Astrocyte of the cerebellum (primary cell): ENCODE results near the gene RNF41.

Experiments
- DNase-seq: peaks from one replicate; pipeline ENCODE4 v3.0.0-alpha.2; 2011; ENCODE audit warnings: low read depth
- H3K4me3 ChIP-seq: 2 replicates; pipeline ENCODE4 v1.5.1; 2011; ENCODE audit warnings: mild to moderate bottlenecking, low read depth, low read length, moderate library complexity
- in situ Hi-C: cut with HindIII; loops from 2 replicates; pipeline ENCODE4 v1.10.0; 2017; ENCODE audit warnings: low sequenced_read_pairs
- TF ChIP-seq, protein P1 (sequence below): IDR thresholded peaks from 2 replicates; pipeline ENCODE4 v1.5.1; 2012; ENCODE audit warnings: low read length, low read depth, moderate library complexity, mild to moderate bottlenecking; ENCODE audit errors: missing control alignments

Gene RNF41

GRCh38 chr12:56169229-56169759 lies 52.4 kb downstream of the RNF41 start:
- TF ChIP-seq, protein P1, sequence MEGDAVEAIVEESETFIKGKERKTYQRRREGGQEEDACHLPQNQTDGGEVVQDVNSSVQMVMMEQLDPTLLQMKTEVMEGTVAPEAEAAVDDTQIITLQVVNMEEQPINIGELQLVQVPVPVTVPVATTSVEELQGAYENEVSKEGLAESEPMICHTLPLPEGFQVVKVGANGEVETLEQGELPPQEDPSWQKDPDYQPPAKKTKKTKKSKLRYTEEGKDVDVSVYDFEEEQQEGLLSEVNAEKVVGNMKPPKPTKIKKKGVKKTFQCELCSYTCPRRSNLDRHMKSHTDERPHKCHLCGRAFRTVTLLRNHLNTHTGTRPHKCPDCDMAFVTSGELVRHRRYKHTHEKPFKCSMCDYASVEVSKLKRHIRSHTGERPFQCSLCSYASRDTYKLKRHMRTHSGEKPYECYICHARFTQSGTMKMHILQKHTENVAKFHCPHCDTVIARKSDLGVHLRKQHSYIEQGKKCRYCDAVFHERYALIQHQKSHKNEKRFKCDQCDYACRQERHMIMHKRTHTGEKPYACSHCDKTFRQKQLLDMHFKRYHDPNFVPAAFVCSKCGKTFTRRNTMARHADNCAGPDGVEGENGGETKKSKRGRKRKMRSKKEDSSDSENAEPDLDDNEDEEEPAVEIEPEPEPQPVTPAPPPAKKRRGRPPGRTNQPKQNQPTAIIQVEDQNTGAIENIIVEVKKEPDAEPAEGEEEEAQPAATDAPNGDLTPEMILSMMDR, result no peak
- in situ Hi-C loops, result no loop called here
- no peak for DNase-seq
- no peak overlapping the region for H3K4me3 ChIP-seq

DNA sequence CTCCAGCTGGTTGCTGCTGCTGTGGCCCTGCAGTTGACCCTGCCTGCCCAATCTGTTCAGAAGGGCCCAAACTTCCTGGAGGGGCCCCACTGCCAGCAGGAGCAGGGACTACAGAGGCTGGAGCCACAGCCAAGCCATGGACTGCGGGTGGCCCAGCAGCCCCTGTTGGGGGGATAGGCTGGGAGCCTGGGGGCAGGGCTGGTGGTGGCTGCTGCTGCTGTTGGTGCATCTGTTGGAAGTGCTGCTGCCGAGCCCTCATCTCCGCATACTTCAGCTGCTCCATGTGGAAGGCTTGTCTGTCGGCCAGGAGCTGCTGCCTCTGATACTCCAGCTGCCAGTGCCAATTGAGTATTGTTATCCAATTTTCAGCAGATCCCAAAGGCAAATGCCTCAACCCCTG lies 56.4 kb downstream of the RNF41 start:
- TF ChIP-seq, protein P1, result no peak
- in situ Hi-C loops, result no loop called here
- no peak overlapping the region for H3K4me3 ChIP-seq
- no peak for DNase-seq

DNA sequence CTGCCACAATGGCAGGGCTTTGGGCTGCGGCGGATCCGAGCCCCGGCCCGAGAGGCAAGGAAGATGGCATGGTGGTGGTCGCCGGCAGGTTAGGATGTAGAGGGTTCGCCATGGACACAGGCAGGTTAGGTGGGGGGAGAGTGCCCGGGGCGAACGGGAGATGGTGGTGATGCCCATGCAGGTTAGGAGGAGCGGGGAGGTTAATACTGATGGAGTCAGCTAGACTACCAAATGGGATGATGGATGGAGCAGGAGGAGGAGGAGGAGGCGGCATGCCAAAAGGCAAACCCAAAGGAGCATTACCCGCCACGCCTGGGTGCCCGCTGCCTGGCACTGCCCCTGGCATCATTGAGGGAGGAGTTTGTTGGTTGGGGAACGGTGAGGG lies 57.4 kb downstream of the RNF41 start:
- TF ChIP-seq, protein P1, result no peak
- in situ Hi-C loops, result no loop called here
- no peak overlapping the region for H3K4me3 ChIP-seq
- no peak for DNase-seq

DNA sequence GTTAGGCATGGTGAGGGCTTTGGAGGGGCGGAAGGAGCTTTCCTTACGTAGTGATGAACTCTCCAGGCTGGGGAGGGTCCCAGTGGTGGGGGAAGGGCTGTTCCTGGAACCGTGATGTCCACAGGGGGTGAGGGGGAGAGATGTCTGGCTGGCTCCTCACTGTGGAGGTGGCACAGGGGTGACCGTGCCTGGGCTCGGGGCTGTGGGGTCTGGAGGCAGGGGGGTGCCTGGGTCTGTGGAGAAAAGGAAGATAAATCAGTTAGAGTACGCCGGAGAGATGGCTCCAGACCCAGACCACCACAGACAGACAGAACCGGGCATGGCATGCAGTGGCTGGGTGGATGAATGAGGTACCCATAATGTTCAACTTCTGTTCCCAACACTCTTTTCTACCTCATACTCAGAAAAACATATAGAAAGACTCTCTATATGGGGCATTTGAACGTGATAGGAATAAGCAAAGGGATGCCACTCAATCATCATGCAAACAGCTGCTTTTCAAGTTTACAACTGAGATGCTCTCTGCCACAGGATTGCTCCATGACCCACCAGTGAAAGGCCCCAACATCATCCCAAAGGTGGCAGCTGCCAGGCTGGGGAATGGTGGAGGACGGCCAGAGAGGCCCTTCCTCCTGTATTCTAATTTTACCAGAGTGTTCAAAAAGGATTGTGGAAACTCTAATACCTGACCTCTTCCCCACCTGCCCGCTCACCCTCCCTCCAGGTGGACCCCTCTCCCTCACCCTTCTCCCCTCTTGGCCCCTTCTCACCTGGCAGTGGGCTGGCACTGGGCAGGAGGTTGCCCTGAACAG lies 58.0 kb downstream of the RNF41 start:
- TF ChIP-seq, protein P1, result no peak
- no peak overlapping the region for H3K4me3 ChIP-seq
- in situ Hi-C loops, result no loop called here
- DNase-seq, result no peak

DNA sequence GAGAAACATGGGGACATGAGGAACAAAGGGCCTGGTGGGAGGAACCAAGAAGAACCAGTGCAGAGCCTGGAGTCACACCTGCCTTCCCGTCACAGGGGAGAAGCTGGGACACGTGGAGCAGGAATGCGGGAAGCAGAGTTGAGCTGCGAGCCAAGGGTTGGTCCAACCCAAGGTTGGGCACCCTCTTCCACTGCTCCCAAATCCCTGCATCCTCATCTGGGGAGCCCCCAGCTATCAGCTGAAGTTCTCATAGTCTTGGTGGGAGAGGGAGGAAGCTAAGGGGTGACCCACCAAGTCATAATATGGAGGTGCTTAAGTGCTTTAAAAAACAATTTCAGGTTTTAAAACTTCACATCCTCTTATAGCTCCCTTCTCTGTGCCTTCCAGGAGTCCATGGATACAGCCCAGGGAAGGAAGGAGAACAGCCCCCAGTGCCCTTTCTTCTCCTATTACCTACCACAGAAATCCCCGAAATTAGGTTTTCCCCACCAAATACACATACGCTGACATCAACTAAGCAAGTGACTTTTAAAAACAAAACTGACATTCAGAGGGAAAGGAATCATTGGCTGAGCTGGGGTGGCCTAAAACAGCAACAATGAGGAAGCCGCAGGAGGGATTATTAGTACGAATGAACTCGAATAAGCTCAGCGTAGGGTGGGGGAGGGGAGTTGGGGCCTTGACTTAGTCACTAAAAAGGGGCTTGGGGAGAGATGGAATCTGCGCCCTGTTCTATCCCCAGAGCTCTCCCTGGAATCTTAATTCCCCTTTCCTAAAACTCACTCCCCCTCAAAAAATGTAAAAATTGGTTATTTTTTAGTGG lies 59.0 kb downstream of the RNF41 start:
- H3K4me3 ChIP-seq, result no peak overlapping the region
- in situ Hi-C loops, result no loop called here
- no peak for DNase-seq
- TF ChIP-seq, protein P1, result no peak

DNA sequence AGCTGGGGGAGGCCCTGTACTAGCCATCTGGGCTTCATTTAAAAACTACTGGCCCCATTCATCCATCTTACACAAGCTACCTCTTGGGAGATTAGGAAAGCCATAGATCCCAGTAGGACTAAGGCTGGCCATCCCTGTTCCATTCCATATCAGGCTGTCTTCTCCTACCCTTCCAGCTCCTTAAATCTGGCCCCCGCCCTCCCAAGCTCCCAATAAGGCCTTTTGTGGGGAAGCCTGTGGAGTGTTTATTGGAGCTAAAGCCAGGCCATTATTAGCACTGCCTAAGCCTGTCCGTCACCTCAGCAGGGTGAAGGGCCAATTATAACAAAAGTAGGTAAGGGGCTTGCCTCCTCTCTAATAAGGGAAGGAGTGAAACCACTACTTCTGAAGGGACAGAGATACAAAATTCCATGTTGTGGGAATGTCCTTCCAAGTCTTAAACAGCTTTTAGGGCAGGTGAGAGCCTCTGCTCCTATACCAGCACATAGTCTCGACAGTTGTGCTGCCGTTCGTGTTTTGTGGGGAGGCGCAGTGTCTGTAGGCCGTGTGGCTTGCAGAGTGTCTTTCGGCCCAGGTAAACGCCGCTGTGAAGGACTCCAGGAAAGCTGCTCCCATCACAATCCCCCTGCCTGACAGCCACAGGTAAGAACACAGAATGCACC lies 59.9 kb downstream of the RNF41 start:
- no peak for DNase-seq
- in situ Hi-C loops, result no loop called here
- TF ChIP-seq, protein P1, result no peak
- no peak overlapping the region for H3K4me3 ChIP-seq
